Muscle of leg (tissue), 11 donors: ENCODE measurements around the gene SLC19A1. TPM values are rescaled to one million over a fixed set of nuclear protein-coding genes. Genes with fewer than 3 reads are reported as not detected.

ENCODE experiments used
- DNase-seq: peaks from one replicate; pipeline ENCODE4 v3.0.0; 2013
- H3K27ac ChIP-seq: one replicate; pipeline ENCODE4 v1.5.1; 2013; ENCODE audit warnings: mild to moderate bottlenecking, low read length, control low read depth
- H3K27me3 ChIP-seq: one replicate; pipeline ENCODE4 v1.6.1; 2013; ENCODE audit warnings: low read length; ENCODE audit not compliant: control insufficient read depth, insufficient read depth
- H3K36me3 ChIP-seq: one replicate; pipeline ENCODE4 v1.6.1; 2013; ENCODE audit warnings: low read length; ENCODE audit not compliant: control insufficient read depth, insufficient read depth
- H3K4me1 ChIP-seq: one replicate; pipeline ENCODE4 v1.6.1; 2013; ENCODE audit warnings: low read length; ENCODE audit not compliant: control insufficient read depth, insufficient read depth
- H3K4me3 ChIP-seq: one replicate; pipeline ENCODE4 v1.5.1; 2013; ENCODE audit warnings: low read length, control low read depth
- H3K9me3 ChIP-seq: replicated peaks from 2 replicates; pipeline ENCODE4 v1.6.1; 2013; ENCODE audit warnings: low read depth, low read length; ENCODE audit not compliant: control insufficient read depth
- WGBS: methylation state at CpG from one replicate; pipeline ENCODE4 v1.1.5; 2013; ENCODE audit warnings: missing lambda C conversion rate; ENCODE audit not compliant: insufficient coverage; 5-methylcytosine and 5-hydroxymethylcytosine counted together
- polyA plus RNA-seq, 8 donors: library from polyadenylated mRNA; unstranded; fragments of 120-200 nt; gene quantifications; one replicate each; pipeline versions ENCODE4 v1.2.1 to v1.2.3, GENCODE V29; 2013; ENCODE audit warnings: inconsistent platforms in 1 of 8, low replicate concordance in 1 of 8; ENCODE audit not compliant: insufficient read length in 8 of 8, insufficient read depth in 1 of 8
- total RNA-seq: library from RNA; stranded (reverse); fragments of 120-200 nt; gene quantifications from one replicate; pipeline ENCODE4 v1.2.4, GENCODE V29; 2013

SLC19A1 gene
- total and polyA plus RNA-seq, 9 donors: 3.2 to 22.8 (median 12.8) TPM

DNA sequence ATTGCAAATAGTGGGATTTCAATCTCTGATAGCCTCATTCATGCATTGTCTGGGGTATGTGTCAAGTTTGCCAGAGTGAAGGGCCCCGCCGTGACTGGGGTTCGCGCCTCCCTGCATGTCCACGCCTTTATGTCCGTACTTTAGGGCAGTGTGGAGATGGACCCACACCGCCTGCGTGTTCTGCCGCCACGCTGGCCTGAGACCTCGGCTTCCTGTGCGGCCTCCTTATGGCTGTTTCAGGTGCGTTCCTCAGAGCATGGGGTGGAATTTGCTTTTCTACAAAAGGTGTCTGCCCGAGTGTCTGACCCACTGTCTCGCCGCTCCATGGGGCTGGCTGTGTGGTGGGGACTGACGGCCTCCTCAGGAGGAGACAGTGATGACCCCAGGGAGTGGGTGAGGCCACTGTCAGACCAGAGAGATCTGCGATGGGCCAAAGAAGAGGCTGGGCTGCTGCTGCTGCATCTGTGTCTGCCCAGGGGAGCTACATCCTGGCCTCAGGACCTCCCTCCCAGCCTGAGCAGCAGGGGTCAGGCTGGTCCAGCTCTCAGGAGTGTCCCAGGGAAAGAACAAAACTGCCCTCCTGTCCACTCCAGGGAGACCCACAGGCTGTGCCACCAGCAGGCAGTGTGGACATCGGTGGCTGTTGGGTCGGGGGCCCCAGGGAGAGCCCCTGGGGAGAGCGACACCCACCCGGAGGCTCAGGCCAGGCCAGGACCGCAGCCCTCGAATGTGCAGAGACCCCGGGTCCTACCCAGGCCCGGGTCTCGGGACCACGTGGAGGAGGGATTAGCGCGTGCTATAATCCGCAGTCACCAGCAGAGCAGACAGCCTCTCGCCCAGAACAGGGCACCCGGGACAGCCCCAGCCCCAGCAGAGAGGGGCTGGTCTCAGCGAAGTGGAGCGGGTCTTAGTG lies 9.8 kb upstream of the SLC19A1 start:
- no peak for DNase-seq
- H3K27ac ChIP-seq: no peak overlapping the region
- H3K4me3 ChIP-seq: no peak overlapping the region
- 82% methylated on average over 24 of the region's 35 CpGs for WGBS
- peaks cover 8% of the 10 kb centered on the region for H3K27me3 ChIP-seq
- peaks cover 23% of the 10 kb centered on the region for H3K4me1 ChIP-seq
- no peaks in the 10 kb centered on the region for H3K9me3 ChIP-seq
- H3K36me3 ChIP-seq: no peaks in the 10 kb centered on the region

GRCh38 chr21:45551316-45551715 lies 9.1 kb upstream of the SLC19A1 start:
- Histone ChIP-seq H3K4me3 (no peak overlapping the region), H3K27ac (no peak overlapping the region), H3K36me3 (no peaks in the 10 kb centered on the region), H3K9me3 (no peaks in the 10 kb centered on the region), H3K27me3 (peaks cover 8% of the 10 kb centered on the region), H3K4me1 (peaks cover 23% of the 10 kb centered on the region)
- no peak for DNase-seq
- 50% methylated on average over 2 of the region's 8 CpGs for WGBS

DNA sequence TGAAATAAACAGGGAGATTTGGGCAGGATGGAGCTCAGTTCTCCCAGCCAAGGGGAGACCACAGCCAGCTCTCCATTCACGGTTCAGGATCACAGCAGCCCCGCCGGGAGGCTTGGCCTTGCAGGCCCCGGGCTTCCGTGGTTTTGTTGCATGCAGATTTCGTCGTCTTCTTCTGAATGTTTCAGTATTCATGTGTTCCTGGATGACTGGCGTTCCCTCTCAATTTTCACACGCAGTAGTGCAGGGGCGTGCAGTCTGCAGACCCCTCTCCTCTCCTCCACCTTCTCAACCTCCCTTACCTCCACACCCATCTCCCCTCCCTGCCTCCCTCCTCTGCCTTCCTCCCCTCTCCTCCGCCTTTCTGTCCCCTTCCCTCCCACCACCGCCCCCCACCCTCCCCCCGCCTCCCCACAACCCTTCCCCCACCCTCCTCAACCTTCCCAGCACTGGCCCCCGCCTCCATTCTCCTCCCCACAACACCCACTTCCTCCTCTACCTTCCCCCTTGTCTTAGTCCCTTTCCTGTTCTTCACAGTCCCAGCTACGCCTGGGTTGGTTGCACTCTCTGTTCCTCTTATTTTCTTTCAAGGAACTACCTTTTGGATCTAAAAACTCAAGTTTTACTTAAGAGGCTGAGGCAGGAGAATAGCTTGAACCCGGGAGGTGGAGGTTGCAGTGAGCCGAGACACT lies 8.4 kb upstream of the SLC19A1 start:
- 8% methylated on average over 11 of the region's 17 CpGs for WGBS
- Histone ChIP-seq H3K27ac (no peak overlapping the region), H3K27me3 (peaks cover 8% of the 10 kb centered on the region), H3K4me3 (no peak overlapping the region), H3K4me1 (peaks cover 18% of the 10 kb centered on the region), H3K9me3 (no peaks in the 10 kb centered on the region), H3K36me3 (no peaks in the 10 kb centered on the region)
- peak; percentile 60 for DNase-seq

DNA sequence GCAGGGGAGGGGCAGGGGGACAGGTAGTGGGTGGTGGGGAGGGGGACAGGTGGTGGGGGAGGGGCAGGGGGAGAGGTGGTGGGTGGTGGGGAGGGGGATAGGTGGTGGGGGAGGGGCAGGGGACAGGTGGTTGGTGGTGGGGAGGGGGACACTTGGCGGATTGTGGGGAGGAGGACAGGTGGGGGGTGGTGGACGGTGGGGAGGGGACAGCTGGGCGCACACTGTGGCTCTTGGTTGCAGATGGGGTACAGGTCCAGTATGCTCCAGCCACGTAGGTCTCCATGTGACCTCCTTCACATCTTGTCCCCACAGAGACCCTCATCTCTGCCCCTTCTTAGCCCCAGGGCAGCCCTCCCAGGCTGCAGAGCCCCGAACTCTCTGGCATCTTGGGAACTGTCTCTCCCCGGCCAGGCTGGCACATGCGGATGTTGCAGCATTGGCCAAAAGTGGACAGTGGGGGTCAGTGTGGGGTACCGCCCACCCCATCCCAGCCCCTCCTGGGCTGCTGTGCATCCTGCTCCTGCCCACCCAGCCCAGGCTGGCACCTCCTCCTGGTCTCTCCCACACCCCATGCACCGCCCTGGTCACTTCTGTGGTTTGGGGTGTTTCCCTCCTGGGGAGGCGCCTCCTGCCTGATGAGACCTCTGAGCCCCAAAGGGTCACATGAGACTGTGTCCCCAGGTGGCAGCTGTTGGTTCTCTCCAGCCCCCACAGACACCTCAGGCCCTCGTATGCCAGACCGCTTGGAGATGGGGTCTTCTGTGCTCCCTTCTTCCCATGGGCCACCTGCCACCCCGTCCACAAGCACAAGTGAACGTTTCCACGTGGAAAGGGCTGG lies 7.6 kb upstream of the SLC19A1 start:
- Histone ChIP-seq H3K9me3 (no peaks in the 10 kb centered on the region), H3K27ac (no peak overlapping the region), H3K27me3 (peaks cover 8% of the 10 kb centered on the region), H3K4me3 (no peak overlapping the region), H3K4me1 (peaks cover 17% of the 10 kb centered on the region), H3K36me3 (no peaks in the 10 kb centered on the region)
- 61% methylated on average over 6 of the region's 15 CpGs for WGBS
- no peak for DNase-seq

GRCh38 chr21:45548711-45549491 lies 6.7 kb upstream of the SLC19A1 start:
- Histone ChIP-seq H3K27me3 (peaks cover 8% of the 10 kb centered on the region), H3K4me3 (no peak overlapping the region), H3K9me3 (no peaks in the 10 kb centered on the region), H3K4me1 (peaks cover 18% of the 10 kb centered on the region), H3K36me3 (no peaks in the 10 kb centered on the region), H3K27ac (no peak overlapping the region)
- WGBS: 46% methylated on average over 4 of the region's 9 CpGs
- no peak for DNase-seq

GRCh38 chr21:45547545-45547900 lies 5.3 kb upstream of the SLC19A1 start:
- Histone ChIP-seq H3K36me3 (no peaks in the 10 kb centered on the region), H3K27me3 (peaks cover 8% of the 10 kb centered on the region), H3K9me3 (no peaks in the 10 kb centered on the region), H3K4me3 (no peak overlapping the region), H3K27ac (no peak overlapping the region), H3K4me1 (peaks cover 31% of the 10 kb centered on the region)
- DNase-seq: no peak
- whole genome bisulfite sequencing: no CpG with 5 or more reads among the region's 3 CpGs

- no peaks in the 10 kb centered on the region for H3K36me3 ChIP-seq
- peaks cover 28% of the 10 kb centered on the region for H3K4me1 ChIP-seq
- no peak for DNase-seq
- 76% methylated on average over 9 of the region's 16 CpGs for WGBS
- no peak overlapping the region for H3K4me3 ChIP-seq
- H3K27me3 ChIP-seq: peaks cover 8% of the 10 kb centered on the region
- H3K27ac ChIP-seq: no peak overlapping the region
- no peaks in the 10 kb centered on the region for H3K9me3 ChIP-seq
Measured at GRCh38 chr21:45546636-45547544, 4.7 kb upstream of the SLC19A1 start.

DNA sequence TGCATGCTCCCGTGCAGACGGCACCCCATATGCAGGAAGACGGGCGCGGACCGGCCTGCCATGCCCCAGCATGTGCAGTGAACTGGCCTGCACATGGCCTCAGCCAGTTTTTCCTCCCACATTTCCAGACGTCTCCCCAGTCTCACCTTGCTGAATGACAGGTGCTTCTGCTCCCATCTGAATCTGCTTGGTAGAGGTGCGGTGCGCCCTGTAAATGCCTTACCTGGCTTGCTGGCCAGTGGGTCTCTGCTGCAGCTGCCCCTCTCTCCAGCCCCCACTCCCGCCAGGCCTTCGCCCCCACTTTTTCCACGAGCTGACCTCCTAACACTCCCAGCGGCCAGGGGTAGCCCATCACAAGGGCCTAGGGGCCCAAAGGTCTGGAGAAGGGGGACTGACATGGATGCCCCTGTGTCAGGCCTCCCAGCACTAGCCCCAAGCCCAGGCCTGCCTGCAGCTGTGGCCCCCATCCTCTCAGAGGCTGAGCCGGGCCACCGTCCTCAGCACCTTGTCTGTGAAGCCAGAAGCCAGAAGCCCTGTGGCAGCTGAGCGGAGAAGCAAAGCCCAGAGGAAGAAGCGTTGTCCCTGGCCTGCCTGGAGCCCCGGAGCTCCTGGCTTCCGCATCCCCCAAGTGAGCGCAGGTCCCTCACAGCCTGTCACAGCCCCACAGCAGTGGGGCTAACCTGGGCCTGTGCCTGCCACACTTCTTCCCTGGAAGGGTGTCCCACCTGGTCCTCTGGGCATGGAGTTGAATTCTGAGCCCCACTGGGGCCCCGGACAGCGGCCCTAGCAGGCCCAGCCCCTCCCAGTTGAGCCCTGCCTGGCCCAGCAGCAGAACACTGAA lies 3.7 kb upstream of the SLC19A1 start:
- Histone ChIP-seq H3K9me3 (no peaks in the 10 kb centered on the region), H3K27me3 (peaks cover 5% of the 10 kb centered on the region), H3K36me3 (no peaks in the 10 kb centered on the region), H3K27ac (no peak overlapping the region), H3K4me3 (no peak overlapping the region), H3K4me1 (peaks cover 36% of the 10 kb centered on the region)
- WGBS: 78% methylated on average over 21 of the region's 22 CpGs
- DNase-seq: no peak
